Kidney (tissue), 14 donors: ENCODE measurements around the gene ERMARD. TPM values are rescaled to one million over a fixed set of nuclear protein-coding genes. Genes with fewer than 3 reads are reported as not detected.

Source experiments
- DNase-seq, 5 donors: peaks; one replicate each; pipeline ENCODE4 v3.0.0-alpha.2; 2013 to 2020
- FAIRE-seq: peaks from 2 replicates; lab custom pipeline; 2012; peaks lifted over from hg19 to GRCh38; lab: Jason Lieb, UNC
- H3K27ac ChIP-seq, 2 donors: one replicate each; pipeline ENCODE4 v1.7.0; 2013; ENCODE audit warnings: low read depth in 2 of 2, low read length in 2 of 2, inconsistent platforms in 1 of 2
- H3K27me3 ChIP-seq: one replicate; pipeline ENCODE4 v1.7.1; 2013; ENCODE audit warnings: low read length, inconsistent platforms; ENCODE audit not compliant: control insufficient read depth, insufficient read depth
- H3K36me3 ChIP-seq, 3 donors: one replicate each; pipeline versions ENCODE4 v1.7.0 to v1.7.1; 2013; ENCODE audit warnings: low read length in 3 of 3, control low read depth in 1 of 3, inconsistent platforms in 1 of 3; ENCODE audit not compliant: insufficient read depth in 3 of 3, control insufficient read depth in 2 of 3
- H3K4me1 ChIP-seq, 3 donors: one replicate each; pipeline versions ENCODE4 v1.7.0 to v1.7.1; 2013; ENCODE audit warnings: low read length in 3 of 3, inconsistent platforms in 1 of 3, low read depth in 1 of 3; ENCODE audit not compliant: control insufficient read depth in 2 of 3, insufficient read depth in 2 of 3
- H3K4me3 ChIP-seq, 3 donors: one replicate each; pipeline versions ENCODE4 v1.7.0 to v1.8.1; 2013; ENCODE audit warnings: low read length in 3 of 3, control low read depth in 1 of 3, inconsistent platforms in 1 of 3
- H3K9ac ChIP-seq, 3 donors: one replicate each; pipeline versions ENCODE4 v1.7.0 to v1.7.1; 2013; ENCODE audit warnings: low read length in 3 of 3, control low read depth in 1 of 3, inconsistent platforms in 1 of 3
- H3K9me3 ChIP-seq, 3 donors: one replicate each; pipeline versions ENCODE4 v1.7.0 to v1.7.1; 2013; ENCODE audit warnings: low read length in 3 of 3, control low read depth in 1 of 3, inconsistent platforms in 1 of 3; ENCODE audit not compliant: control insufficient read depth in 2 of 3, insufficient read depth in 1 of 3
- intact Hi-C: fragments of 100-400 bp; cut with DNase I; formaldehyde crosslinking; loops from one replicate; pipeline ENCODE4 v1.11.1; 2022
- polyA plus RNA-seq: library from polyadenylated mRNA; stranded (reverse); fragments of 350-450 nt; fragmentation: Illumina TruSeq; extraction: RNeasy Lipid Tissue Mini Kit (QIAGEN cat#74804); gene quantifications from one replicate; pipeline ENCODE4 v1.2.3, GENCODE V29; 2014; ENCODE audit warnings: low read depth, low replicate concordance; ENCODE audit not compliant: insufficient read depth
- total RNA-seq: library from RNA; stranded (reverse); fragmentation: NEBNext Ultra II Directional; extraction: Animal tissue kit (Norgen Biotek cat#: 25700); gene quantifications from one replicate; pipeline ENCODE4 v1.2.1, GENCODE V29; 2021
- TF ChIP-seq, protein P1 (sequence below): IDR thresholded peaks from 3 replicates; pipeline ENCODE4 v1.5.1; 2012; ENCODE audit warnings: mild to moderate bottlenecking, moderate library complexity, borderline replicate concordance; ENCODE audit not compliant: insufficient read depth; ENCODE audit errors: extremely low read depth
- donor health status: control.
- donor health status: control.
- donor health status: control.
- donor health status: control.
- donor health status: control.
- donor health status: DM: yes; HTN: yes; CAD: no.
- donor health status: Normal renal cell carcinoma (clear cell type).

ERMARD gene
- total and polyA plus RNA-seq, 2 donors from 2014 or later = 22.3 to 36.8 TPM

DNA sequence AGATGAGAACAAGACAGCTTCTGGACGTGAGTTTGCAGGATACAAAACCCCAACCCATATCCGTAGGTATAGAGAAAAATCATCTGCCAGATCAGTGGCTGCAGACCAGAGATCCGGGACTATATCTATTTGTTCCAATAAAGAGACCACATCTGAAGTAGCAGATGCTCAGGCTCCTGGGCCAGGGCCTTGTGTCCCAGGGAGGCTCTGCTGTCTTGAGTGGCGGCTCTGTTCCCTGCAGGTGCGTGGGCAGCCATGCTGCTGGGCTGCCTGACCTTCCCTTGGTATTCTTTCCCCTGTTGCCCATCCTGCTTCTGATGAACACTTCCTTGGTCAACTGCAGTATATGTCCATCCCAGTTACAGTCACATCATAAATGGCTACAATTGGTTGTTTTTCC, 34.9 kb downstream of the ERMARD start:
- no peak overlapping the region for H3K9ac ChIP-seq
- intact Hi-C loops = no loop called here
- no peak for FAIRE-seq

DNA sequence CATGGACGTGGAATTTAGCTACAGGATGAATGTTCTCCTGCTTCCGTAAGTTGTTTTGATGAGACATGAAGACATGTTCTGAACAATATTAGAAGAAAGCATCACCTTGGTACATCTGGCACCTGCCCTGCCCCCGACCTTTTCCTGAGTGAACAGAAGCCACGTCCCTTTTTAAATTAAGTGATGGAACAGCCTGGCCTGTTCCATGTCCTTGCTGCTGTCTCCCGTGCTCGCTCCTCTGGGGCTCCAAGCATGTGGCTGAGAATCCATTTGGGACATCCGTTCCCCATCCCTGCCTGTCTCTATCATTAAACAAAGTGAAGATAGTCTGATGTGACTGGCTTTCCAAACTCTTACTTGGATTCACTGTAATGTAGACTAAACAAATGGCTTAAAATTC, 36.4 kb downstream of the ERMARD start:
- peak in 2 of 5 donors; percentile 1 to 12 for DNase-seq
- H3K27ac ChIP-seq = no peak overlapping the region
- H3K4me3 ChIP-seq = no peak overlapping the region
- intact Hi-C loops = no loop called here
- H3K9me3 ChIP-seq = no peaks in the 10 kb centered on the region
- H3K36me3 ChIP-seq = no peaks in the 10 kb centered on the region
- no peak for FAIRE-seq
- H3K9ac ChIP-seq = no peak overlapping the region
- TF ChIP-seq, protein P1, sequence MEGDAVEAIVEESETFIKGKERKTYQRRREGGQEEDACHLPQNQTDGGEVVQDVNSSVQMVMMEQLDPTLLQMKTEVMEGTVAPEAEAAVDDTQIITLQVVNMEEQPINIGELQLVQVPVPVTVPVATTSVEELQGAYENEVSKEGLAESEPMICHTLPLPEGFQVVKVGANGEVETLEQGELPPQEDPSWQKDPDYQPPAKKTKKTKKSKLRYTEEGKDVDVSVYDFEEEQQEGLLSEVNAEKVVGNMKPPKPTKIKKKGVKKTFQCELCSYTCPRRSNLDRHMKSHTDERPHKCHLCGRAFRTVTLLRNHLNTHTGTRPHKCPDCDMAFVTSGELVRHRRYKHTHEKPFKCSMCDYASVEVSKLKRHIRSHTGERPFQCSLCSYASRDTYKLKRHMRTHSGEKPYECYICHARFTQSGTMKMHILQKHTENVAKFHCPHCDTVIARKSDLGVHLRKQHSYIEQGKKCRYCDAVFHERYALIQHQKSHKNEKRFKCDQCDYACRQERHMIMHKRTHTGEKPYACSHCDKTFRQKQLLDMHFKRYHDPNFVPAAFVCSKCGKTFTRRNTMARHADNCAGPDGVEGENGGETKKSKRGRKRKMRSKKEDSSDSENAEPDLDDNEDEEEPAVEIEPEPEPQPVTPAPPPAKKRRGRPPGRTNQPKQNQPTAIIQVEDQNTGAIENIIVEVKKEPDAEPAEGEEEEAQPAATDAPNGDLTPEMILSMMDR = no peak
- no peaks in the 10 kb centered on the region for H3K27me3 ChIP-seq
- H3K4me1 ChIP-seq = peaks cover 0 to 13% (median 6%) of the 10 kb centered on the region in 3 donors

More for the DNA sequence above, 34.9 kb downstream of the ERMARD start:
- DNase-seq = peak in 2 of 5 donors; percentile 7 to 13
- no peak overlapping the region for H3K27ac ChIP-seq
- H3K36me3 ChIP-seq = no peaks in the 10 kb centered on the region
- H3K4me1 ChIP-seq = peaks cover 0 to 13% (median 6%) of the 10 kb centered on the region in 3 donors
- H3K4me3 ChIP-seq = no peak overlapping the region
- no peaks in the 10 kb centered on the region for H3K9me3 ChIP-seq
- TF ChIP-seq, protein P1 = no peak
- no peaks in the 10 kb centered on the region for H3K27me3 ChIP-seq

DNA sequence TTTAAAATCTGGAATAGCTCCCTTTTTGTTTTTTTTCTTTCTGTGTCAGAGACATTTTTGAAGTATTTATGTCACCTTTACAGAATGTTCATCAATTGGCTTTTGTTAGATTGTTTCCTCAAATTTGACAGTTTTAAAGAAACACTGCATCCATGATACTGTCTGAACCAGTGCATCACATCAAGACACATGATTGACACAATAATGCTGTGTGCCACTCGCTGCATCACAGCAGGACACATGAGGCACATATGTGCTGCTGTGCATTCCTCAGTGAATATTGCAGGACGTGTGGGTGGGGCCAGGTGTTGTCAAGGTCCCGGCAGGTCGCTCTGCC, 37.4 kb downstream of the ERMARD start:
- H3K27ac ChIP-seq = no peak overlapping the region
- no peaks in the 10 kb centered on the region for H3K27me3 ChIP-seq
- H3K9me3 ChIP-seq = no peaks in the 10 kb centered on the region
- H3K4me1 ChIP-seq = peaks cover 0 to 13% (median 6%) of the 10 kb centered on the region in 3 donors
- H3K36me3 ChIP-seq = no peaks in the 10 kb centered on the region
- no peak for DNase-seq
- FAIRE-seq = no peak
- no peak overlapping the region for H3K9ac ChIP-seq
- intact Hi-C loops = no loop called here
- H3K4me3 ChIP-seq = no peak overlapping the region
- TF ChIP-seq, protein P1 = no peak
